ENCODE results near the gene PRDX2. TPM values are rescaled to one million over a fixed set of nuclear protein-coding genes. Genes with fewer than 3 reads are reported as not detected.

Gene PRDX2
- total RNA-seq, 4 donors from 2014 or later = 357 to 551 (median 406) TPM

DNA sequence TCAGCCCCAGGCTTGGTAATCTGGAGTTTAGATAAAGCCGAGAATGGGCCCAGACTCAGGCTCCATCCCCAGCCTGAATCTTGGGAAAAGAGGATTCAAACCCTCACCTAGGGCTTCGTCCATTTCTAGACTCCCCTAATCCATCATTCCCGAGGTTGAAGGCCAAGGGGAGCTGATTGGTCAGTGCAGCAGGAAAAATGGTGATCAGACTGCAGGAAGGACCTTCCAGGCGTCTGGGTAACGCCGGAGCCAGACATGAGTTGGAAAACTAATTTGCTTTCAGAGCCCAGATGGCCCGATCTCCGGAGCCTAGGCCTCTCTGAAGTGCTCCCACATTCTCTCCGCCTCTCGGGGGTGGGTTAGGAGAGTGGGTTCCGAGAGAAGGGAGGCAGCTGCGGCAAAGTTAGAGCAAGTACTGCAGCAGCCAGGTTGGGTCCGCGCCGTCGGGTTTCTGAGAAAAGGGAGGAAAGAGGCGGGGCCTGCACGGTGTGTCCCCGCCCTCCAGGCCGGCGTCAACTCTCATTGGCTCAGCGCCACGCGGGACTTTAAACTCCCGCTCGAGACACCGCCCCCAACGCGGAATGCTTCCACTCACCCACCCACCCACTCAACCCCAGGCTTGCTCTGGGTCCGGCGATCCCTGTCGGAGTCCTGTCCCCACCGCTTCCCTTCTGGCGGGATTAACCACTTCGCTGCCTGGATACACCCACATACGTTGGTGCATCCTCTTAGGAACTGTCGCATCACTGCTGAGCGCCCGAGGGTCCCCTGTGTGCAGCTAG is 33.6 kb upstream of the PRDX2 start:
- H3K27ac ChIP-seq = no peak overlapping the region
- H3K36me3 ChIP-seq = no peaks in the 10 kb centered on the region
- peaks cover 89 to 94% (median 91%) of the 10 kb centered on the region in 3 donors for H3K27me3 ChIP-seq
- no peak for DNase-seq
- intact Hi-C loops (cut with DNase I; ENCODE audit: low total_unique reads) (no loop called here), in situ Hi-C loops (cut with MboI; ENCODE audit: low sequenced_read_pairs in 4 of 4) (no loop called here)
- TF ChIP-seq CTCF (IDR thresholded peaks at IDR 0.05 in 4 of 5, conservative IDR thresholded peaks at IDR 0.05 in 1 of 5) (no peak), POLR2A (IDR thresholded peaks at IDR 0.05) (no peak)
- peaks cover 6 to 9% of the 10 kb centered on the region in 2 donors for H3K4me1 ChIP-seq
- no peak for ATAC-seq
- no peak overlapping the region for H3K4me3 ChIP-seq
- H3K9me3 ChIP-seq = no peaks in the 10 kb centered on the region

DNA sequence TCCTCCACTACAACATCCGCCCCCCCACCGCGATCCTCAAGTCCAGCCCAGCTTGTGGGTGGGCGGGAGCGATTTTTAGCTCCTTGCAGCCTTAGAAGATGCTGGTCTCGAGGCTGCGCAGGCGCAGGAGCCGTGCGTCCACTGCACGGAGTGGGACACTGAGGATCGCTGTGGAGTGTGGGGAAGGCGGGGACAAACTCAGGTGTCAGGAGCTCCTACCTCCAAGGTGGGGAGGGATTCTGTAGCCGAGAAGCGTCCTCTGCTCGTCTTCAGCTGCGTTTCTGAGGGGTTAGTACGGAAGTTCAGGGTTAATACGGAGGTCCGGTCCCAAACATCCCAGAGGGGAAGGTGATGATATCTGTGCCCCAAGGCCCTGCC is 33.0 kb upstream of the PRDX2 start, which contains the start of gene RTBDN:
RTBDN (minus strand) TSS at position 14 of the 378 bp plus-strand sequence. CDS start 4,600 bp downstream, outside the sequence.
- no peaks in the 10 kb centered on the region for H3K36me3 ChIP-seq
- intact Hi-C loops (cut with DNase I; ENCODE audit: low total_unique reads) (no loop called here), in situ Hi-C loops (cut with MboI; ENCODE audit: low sequenced_read_pairs in 4 of 4) (no loop called here)
- DNase-seq (no peak), ATAC-seq (no peak)
- peak within 1 kb of the TSS; percentile 40 to 44 (median 42) for H3K4me3 ChIP-seq
- H3K9me3 ChIP-seq = no peaks in the 10 kb centered on the region
- TF ChIP-seq POLR2A (IDR thresholded peaks at IDR 0.05) = no peak
- TF ChIP-seq CTCF (IDR thresholded peaks at IDR 0.05 in 4 of 5, conservative IDR thresholded peaks at IDR 0.05 in 1 of 5) = no peak
- peaks cover 6 to 9% of the 10 kb centered on the region in 2 donors for H3K4me1 ChIP-seq
- H3K27me3 ChIP-seq = peaks cover 89 to 94% (median 91%) of the 10 kb centered on the region in 3 donors
- H3K27ac ChIP-seq = no peak within 1 kb of the TSS

GRCh38 chr19:12833738-12834565 is 32.4 kb upstream of the PRDX2 start:
- Histone ChIP-seq H3K4me1 (peaks cover 6 to 9% of the 10 kb centered on the region in 2 donors), H3K9me3 (no peaks in the 10 kb centered on the region), H3K27ac (no peak overlapping the region), H3K27me3 (peaks cover 89 to 94% (median 91%) of the 10 kb centered on the region in 3 donors), H3K4me3 (peak overlapping the region; percentile 40 to 44 (median 42)), H3K36me3 (no peaks in the 10 kb centered on the region)
- DNase-seq (no peak), ATAC-seq (no peak)
- TF ChIP-seq POLR2A (IDR thresholded peaks at IDR 0.05) (no peak), CTCF (IDR thresholded peaks at IDR 0.05 in 4 of 5, conservative IDR thresholded peaks at IDR 0.05 in 1 of 5) (no peak)
- in situ Hi-C loops (cut with MboI; ENCODE audit: low sequenced_read_pairs in 4 of 4) = no loop called here
- intact Hi-C loops (cut with DNase I; ENCODE audit: low total_unique reads) = no loop called here

GRCh38 chr19:12833418-12833737 is 31.8 kb upstream of the PRDX2 start:
- intact Hi-C loops (cut with DNase I; ENCODE audit: low total_unique reads) (no loop called here), in situ Hi-C loops (cut with MboI; ENCODE audit: low sequenced_read_pairs in 4 of 4) (no loop called here)
- Histone ChIP-seq H3K4me1 (peaks cover under 1 to 5% of the 10 kb centered on the region in 2 donors), H3K4me3 (no peak overlapping the region), H3K9me3 (no peaks in the 10 kb centered on the region), H3K27ac (no peak overlapping the region), H3K36me3 (no peaks in the 10 kb centered on the region), H3K27me3 (peaks cover 89 to 94% (median 90%) of the 10 kb centered on the region in 3 donors)
- ATAC-seq (no peak), DNase-seq (no peak)
- no peak for TF ChIP-seq POLR2A (IDR thresholded peaks at IDR 0.05)
- TF ChIP-seq CTCF (IDR thresholded peaks at IDR 0.05 in 4 of 5, conservative IDR thresholded peaks at IDR 0.05 in 1 of 5) = no peak

Measured in gastrocnemius medialis (tissue), 4 donors.